WTC11 (cell line): ENCODE results near the gene ITGA5. TPM values are rescaled to one million over a fixed set of nuclear protein-coding genes. Genes with fewer than 3 reads are reported as not detected.

Source experiments
- ATAC-seq: fragments of 200-7000 bp; cut with Tn5 transposase; 2 replicates; pipeline ENCODE4 v1.10.0; 2021; ENCODE audit warnings: mild to moderate bottlenecking, moderate library complexity
- CTCF ChIA-PET: fragments of 300-600 bp; sonication (Branson Sonifier 250); formaldehyde crosslinking; loops from one replicate; lab custom pipeline; 2021; ENCODE audit warnings: antibody characterized with exemption; lab: Charles Lee
- POLR2A ChIA-PET: fragments of 350-600 bp; sonication (Branson Sonifier 250); formaldehyde crosslinking; loops from one replicate; lab custom pipeline; 2021; ENCODE audit warnings: antibody characterized with exemption; lab: Charles Lee
- DNase-seq: peaks from one replicate; pipeline ENCODE4 v3.0.0; 2021; ENCODE audit warnings: low spot score
- H3K27ac Mint-ChIP-seq: 2 replicates; pipeline ENCODE4 v1.8.0; 2021; ENCODE audit warnings: mixed read lengths
- H3K27me3 Mint-ChIP-seq: 2 replicates; pipeline ENCODE4 v1.8.0; 2021; ENCODE audit warnings: low read depth, mild to moderate bottlenecking, moderate library complexity, mixed read lengths
- H3K36me3 Mint-ChIP-seq: 2 replicates; pipeline ENCODE4 v1.8.0; 2021; ENCODE audit warnings: mixed read lengths
- H3K4me1 Mint-ChIP-seq: 2 replicates; pipeline ENCODE4 v1.8.0; 2022; ENCODE audit warnings: mixed read lengths
- H3K4me3 Mint-ChIP-seq: 2 replicates; pipeline ENCODE4 v1.8.0; 2021; ENCODE audit warnings: mild to moderate bottlenecking, moderate library complexity, mixed read lengths
- H3K9me3 Mint-ChIP-seq: 2 replicates; pipeline ENCODE4 v1.8.0; 2021; ENCODE audit warnings: mixed read lengths
- ATF6 ChIP-seq: sonication (generic); formaldehyde crosslinking; IDR thresholded peaks from 2 replicates; pipeline ENCODE4 v1.8.1; 2023; ENCODE audit warnings: mild to moderate bottlenecking, missing genetic modification reagents
- ELF4 ChIP-seq: sonication (generic); formaldehyde crosslinking; IDR thresholded peaks from 2 replicates; pipeline ENCODE4 v1.8.1; 2022; ENCODE audit warnings: low read depth, mild to moderate bottlenecking, moderate library complexity, missing genetic modification reagents
- FOXK1 ChIP-seq: sonication (generic); formaldehyde crosslinking; IDR thresholded peaks from 2 replicates; pipeline ENCODE4 v1.8.0; 2022; ENCODE audit warnings: mild to moderate bottlenecking, moderate library complexity, missing genetic modification reagents
- HMGA2 ChIP-seq: fragments of 250-450 bp; sonication (Bioruptor Pico); IDR thresholded peaks from 2 replicates; pipeline ENCODE4 v1.4.0; 2021; ENCODE audit warnings: mild to moderate bottlenecking, moderate library complexity
- NFYB ChIP-seq: sonication (generic); formaldehyde crosslinking; conservative IDR thresholded peaks from 2 replicates; pipeline ENCODE4 v1.8.0; 2022; ENCODE audit warnings: low read depth, missing genetic modification reagents
- PRDM15 ChIP-seq: sonication (generic); formaldehyde crosslinking; IDR thresholded peaks from 2 replicates; pipeline ENCODE4 v1.8.0; 2022; ENCODE audit warnings: missing genetic modification reagents
- STAT6 ChIP-seq: sonication (generic); formaldehyde crosslinking; conservative IDR thresholded peaks from 2 replicates; pipeline ENCODE4 v1.8.1; 2023; ENCODE audit warnings: mild to moderate bottlenecking, low read depth, missing genetic modification reagents, moderate library complexity
- ZMAT4 ChIP-seq: fragments of 250-450 bp; sonication (Bioruptor Pico); IDR thresholded peaks from 2 replicates; pipeline ENCODE4 v1.9.0; 2021; ENCODE audit warnings: mild to moderate bottlenecking
- ZNF425 ChIP-seq: fragments of 250-450 bp; sonication (Bioruptor Pico); conservative IDR thresholded peaks from 2 replicates; pipeline ENCODE4 v1.9.0; 2021; ENCODE audit warnings: mild to moderate bottlenecking
- total RNA-seq: library from RNA; stranded (reverse); gene quantifications from 3 replicates; pipeline ENCODE4 v1.2.3, GENCODE V29; 2021
- TF ChIP-seq, protein P1 (sequence below): sonication (generic); formaldehyde crosslinking; IDR thresholded peaks from 2 replicates; pipeline ENCODE4 v1.8.0; 2023; ENCODE audit warnings: missing genetic modification reagents
- TF ChIP-seq, protein P2 (sequence below): sonication (generic); formaldehyde crosslinking; IDR thresholded peaks from 2 replicates; pipeline ENCODE4 v1.8.0; 2022; ENCODE audit warnings: mild to moderate bottlenecking, missing genetic modification reagents
- TF ChIP-seq, protein P3 (sequence below): sonication (generic); formaldehyde crosslinking; IDR thresholded peaks from 2 replicates; pipeline ENCODE4 v1.8.1; 2023; ENCODE audit warnings: mild to moderate bottlenecking, missing genetic modification reagents

Gene ITGA5
- total RNA-seq, 1 experiment from 2014 or later, result 21.9 TPM

GRCh38 chr12:54395545-54395944 lies 23.5 kb downstream of the ITGA5 start:
- TF ChIP-seq HMGA2, result no peak
- TF ChIP-seq, protein P1, sequence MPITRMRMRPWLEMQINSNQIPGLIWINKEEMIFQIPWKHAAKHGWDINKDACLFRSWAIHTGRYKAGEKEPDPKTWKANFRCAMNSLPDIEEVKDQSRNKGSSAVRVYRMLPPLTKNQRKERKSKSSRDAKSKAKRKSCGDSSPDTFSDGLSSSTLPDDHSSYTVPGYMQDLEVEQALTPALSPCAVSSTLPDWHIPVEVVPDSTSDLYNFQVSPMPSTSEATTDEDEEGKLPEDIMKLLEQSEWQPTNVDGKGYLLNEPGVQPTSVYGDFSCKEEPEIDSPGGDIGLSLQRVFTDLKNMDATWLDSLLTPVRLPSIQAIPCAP (CRISPR knock-in tag), result no peak
- TF ChIP-seq PRDM15 (CRISPR knock-in tag), result no peak
- no peak for TF ChIP-seq ZNF425 (CRISPR knock-in tag)
- TF ChIP-seq ELF4 (CRISPR knock-in tag), result no peak
- no peak for TF ChIP-seq STAT6
- TF ChIP-seq FOXK1 (CRISPR knock-in tag), result no peak
- no peak for TF ChIP-seq NFYB (CRISPR knock-in tag)
- TF ChIP-seq, protein P2, sequence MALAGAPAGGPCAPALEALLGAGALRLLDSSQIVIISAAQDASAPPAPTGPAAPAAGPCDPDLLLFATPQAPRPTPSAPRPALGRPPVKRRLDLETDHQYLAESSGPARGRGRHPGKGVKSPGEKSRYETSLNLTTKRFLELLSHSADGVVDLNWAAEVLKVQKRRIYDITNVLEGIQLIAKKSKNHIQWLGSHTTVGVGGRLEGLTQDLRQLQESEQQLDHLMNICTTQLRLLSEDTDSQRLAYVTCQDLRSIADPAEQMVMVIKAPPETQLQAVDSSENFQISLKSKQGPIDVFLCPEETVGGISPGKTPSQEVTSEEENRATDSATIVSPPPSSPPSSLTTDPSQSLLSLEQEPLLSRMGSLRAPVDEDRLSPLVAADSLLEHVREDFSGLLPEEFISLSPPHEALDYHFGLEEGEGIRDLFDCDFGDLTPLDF, result no peak
- no peak for TF ChIP-seq ATF6
- TF ChIP-seq, protein P3, sequence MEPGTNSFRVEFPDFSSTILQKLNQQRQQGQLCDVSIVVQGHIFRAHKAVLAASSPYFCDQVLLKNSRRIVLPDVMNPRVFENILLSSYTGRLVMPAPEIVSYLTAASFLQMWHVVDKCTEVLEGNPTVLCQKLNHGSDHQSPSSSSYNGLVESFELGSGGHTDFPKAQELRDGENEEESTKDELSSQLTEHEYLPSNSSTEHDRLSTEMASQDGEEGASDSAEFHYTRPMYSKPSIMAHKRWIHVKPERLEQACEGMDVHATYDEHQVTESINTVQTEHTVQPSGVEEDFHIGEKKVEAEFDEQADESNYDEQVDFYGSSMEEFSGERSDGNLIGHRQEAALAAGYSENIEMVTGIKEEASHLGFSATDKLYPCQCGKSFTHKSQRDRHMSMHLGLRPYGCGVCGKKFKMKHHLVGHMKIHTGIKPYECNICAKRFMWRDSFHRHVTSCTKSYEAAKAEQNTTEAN (CRISPR knock-in tag), result no peak
- no peak for TF ChIP-seq ZMAT4 (CRISPR knock-in tag)
- TF ChIP-seq, all 79 proteins: peak for 0
- peaks cover 21% of the 10 kb centered on the region for H3K36me3 Mint-ChIP-seq
- ATAC-seq (no peak), DNase-seq (no peak)
- CTCF ChIA-PET, result interaction anchor here (0.6 to 11.3 kb wide), 8 partner anchors 16 to 123 kb away, joined by 3 to 361 read pairs (median 3); partner anchors contain the start of gene COPZ1
- peaks cover 24% of the 10 kb centered on the region for H3K4me1 Mint-ChIP-seq
- no peak overlapping the region for H3K27ac Mint-ChIP-seq
- POLR2A ChIA-PET, result no interaction called here
- peaks cover 19% of the 10 kb centered on the region for H3K27me3 Mint-ChIP-seq
- H3K4me3 Mint-ChIP-seq, result no peak overlapping the region
- no peaks in the 10 kb centered on the region for H3K9me3 Mint-ChIP-seq
